ACHN (cell line): ENCODE measurements around the gene PPP1R26.
"Not testable (repeated sequence)": the region's sequence is repeated elsewhere in the genome, so short reads cannot be mapped to it uniquely, and the experiment has no call there.

Experiments
- DNase-seq: peaks from one replicate; pipeline ENCODE4 v3.0.0-alpha.2; 2015
- in situ Hi-C: cut with HindIII; loops from 2 replicates; pipeline ENCODE4 v1.10.0; 2017; ENCODE audit warnings: low sequenced_read_pairs, low pct_ligation_motif_present, low pct_unique_long_range_greater_than_20kb

Gene PPP1R26

GRCh38 chr9:135501261-135502167 lies 21.9 kb downstream of the PPP1R26 start:
- peak; percentile 62 for DNase-seq
- in situ Hi-C loops: no loop called here

- DNase-seq: no peak
- in situ Hi-C loops: no loop called here
Measured at GRCh38 chr9:135502168-135502872, 22.7 kb downstream of the PPP1R26 start.

GRCh38 chr9:135502873-135503321 lies 23.3 kb downstream of the PPP1R26 start:
- in situ Hi-C loops: no loop called here
- no peak for DNase-seq

GRCh38 chr9:135503371-135504261 lies 24.0 kb downstream of the PPP1R26 start:
- in situ Hi-C loops: no loop called here
- no peak for DNase-seq

- in situ Hi-C loops: no loop called here
- peak; percentile 52 for DNase-seq
Measured at GRCh38 chr9:135504262-135505243, 25.0 kb downstream of the PPP1R26 start.

- in situ Hi-C loops: no loop called here
Measured at GRCh38 chr9:135505406-135506187, 26.0 kb downstream of the PPP1R26 start.

GRCh38 chr9:135506327-135507103 lies 26.9 kb downstream of the PPP1R26 start:
- in situ Hi-C loops: no loop called here
- DNase-seq: no peak

More at GRCh38 chr9:135505406-135506187, 26.0 kb downstream of the PPP1R26 start:
- DNase-seq: no peak

- in situ Hi-C loops: no loop called here
- no peak for DNase-seq
Measured at GRCh38 chr9:135507104-135508035, 27.8 kb downstream of the PPP1R26 start.

- in situ Hi-C loops: no loop called here
- DNase-seq: no peak
Measured at GRCh38 chr9:135508211-135508820, 28.7 kb downstream of the PPP1R26 start.

GRCh38 chr9:135509458-135509857 lies 29.9 kb downstream of the PPP1R26 start:
- in situ Hi-C loops: no loop called here
- no peak for DNase-seq

- in situ Hi-C loops: no loop called here
- DNase-seq: no peak
Measured at GRCh38 chr9:135512241-135512603, 32.6 kb downstream of the PPP1R26 start.

- in situ Hi-C loops: no loop called here
- no peak for DNase-seq
Measured at GRCh38 chr9:135512904-135513303, 33.3 kb downstream of the PPP1R26 start.

- in situ Hi-C loops: no loop called here
- DNase-seq: no peak
Measured at GRCh38 chr9:135513351-135513846, 33.8 kb downstream of the PPP1R26 start.

- in situ Hi-C loops, DNase-seq: not testable (repeated sequence)
Measured at GRCh38 chr9:135513906-135514305, 34.3 kb downstream of the PPP1R26 start.
